DMS79 (cell line): Measurements from ENCODE around the gene ZNF558.
"Not testable (repeated sequence)": the region's sequence is repeated elsewhere in the genome, so short reads cannot be mapped to it uniquely, and the experiment has no call there.

Experiments used
- DNase-seq: peaks from one replicate; lab custom pipeline; 2025; lab: John Stamatoyannopoulos, UW

Gene ZNF558

DNA sequence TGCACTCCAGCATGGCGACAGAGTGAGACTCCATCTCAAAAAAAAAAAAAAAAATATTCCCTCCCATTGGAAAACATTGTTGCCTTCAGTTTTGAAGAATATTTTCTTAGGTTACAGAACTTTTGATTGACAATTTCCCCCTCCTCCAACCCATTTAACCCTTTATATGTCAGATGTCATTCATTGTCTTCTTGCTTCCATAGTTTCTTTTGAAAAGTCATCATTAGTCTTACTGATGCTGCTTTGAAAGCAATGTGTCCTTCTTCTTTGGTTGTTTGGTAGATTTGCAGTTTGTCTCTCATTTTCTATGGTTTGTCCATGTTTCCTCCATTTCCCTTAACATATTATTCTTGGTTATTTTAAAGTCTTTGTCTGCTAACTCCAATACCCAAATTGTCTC, 25.4 kb downstream of the ZNF558 start:
- no peak for DNase-seq

- no peak for DNase-seq
Observed at GRCh38 chr19:8794823-8795222, 37.3 kb downstream of the ZNF558 start.

DNA sequence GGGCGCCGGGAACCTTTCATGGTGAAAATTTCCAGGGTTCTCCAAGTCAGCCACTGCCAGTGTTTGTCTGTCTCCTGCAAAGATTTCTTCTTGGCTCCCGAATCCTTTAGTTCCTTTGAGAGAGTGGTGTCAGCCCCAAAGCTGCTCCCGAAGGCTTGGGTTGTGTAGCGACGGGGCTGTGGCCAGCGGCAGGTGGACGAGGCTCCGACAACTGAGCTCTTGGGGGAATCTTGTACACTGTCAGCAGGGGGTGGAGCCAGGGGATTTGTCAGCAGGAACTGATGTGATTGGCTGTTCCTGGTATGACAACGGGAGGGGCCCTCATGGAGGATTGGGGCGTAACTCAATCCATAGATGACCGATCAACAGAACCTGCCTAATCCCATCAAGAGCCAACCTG, 58.5 kb downstream of the ZNF558 start:
- not testable (repeated sequence) for DNase-seq

- not testable (repeated sequence) for DNase-seq
Observed at GRCh38 chr19:8769265-8769664, 62.8 kb downstream of the ZNF558 start.

GRCh38 chr19:8767257-8767656, 64.8 kb downstream of the ZNF558 start:
- DNase-seq = not testable (repeated sequence)
